KMS-11 (cell line): ENCODE measurements around the gene CD8B2.

Experiments
- H2AFZ ChIP-seq: fragments of 200-600 bp; sonication (generic); 2 replicates; pipeline ENCODE4 v1.6.1; 2016; ENCODE audit warnings: antibody characterized with exemption, mixed run types, low read depth
- H3K27ac ChIP-seq: fragments of 200-600 bp; sonication (generic); 2 replicates; pipeline ENCODE4 v1.6.1; 2016; ENCODE audit warnings: mild to moderate bottlenecking, mixed run types
- H3K27me3 ChIP-seq: fragments of 200-600 bp; sonication (generic); 2 replicates; pipeline ENCODE4 v1.6.1; 2017; ENCODE audit warnings: mild to moderate bottlenecking, low read depth, mixed run types, moderate library complexity; ENCODE audit not compliant: insufficient read depth
- H3K36me3 ChIP-seq: fragments of 200-600 bp; sonication (generic); 2 replicates; pipeline ENCODE4 v1.6.1; 2017; ENCODE audit warnings: mild to moderate bottlenecking, mixed run types; ENCODE audit not compliant: insufficient read depth
- H3K4me1 ChIP-seq: fragments of 200-600 bp; sonication (generic); 2 replicates; pipeline ENCODE4 v1.6.1; 2016; ENCODE audit warnings: mild to moderate bottlenecking, low read depth, mixed run types; ENCODE audit not compliant: poor library complexity, severe bottlenecking
- H3K4me2 ChIP-seq: fragments of 200-600 bp; sonication (generic); 2 replicates; pipeline ENCODE4 v1.7.0; 2016; ENCODE audit warnings: mild to moderate bottlenecking, mixed run types
- H3K4me3 ChIP-seq: fragments of 200-600 bp; sonication (generic); IDR thresholded peaks from 2 replicates; pipeline ENCODE4 v1.6.1; 2017; ENCODE audit warnings: low read depth, low read length, mixed read lengths; ENCODE audit not compliant: insufficient read depth
- H3K79me2 ChIP-seq: fragments of 200-600 bp; sonication (generic); 2 replicates; pipeline ENCODE4 v1.6.1; 2016; ENCODE audit warnings: low read depth, mixed run types; ENCODE audit not compliant: insufficient read depth
- H3K9ac ChIP-seq: fragments of 200-600 bp; sonication (generic); 2 replicates; pipeline ENCODE4 v1.6.1; 2016; ENCODE audit warnings: mild to moderate bottlenecking, mixed run types
- H4K20me1 ChIP-seq: fragments of 200-600 bp; sonication (generic); 2 replicates; pipeline ENCODE4 v1.6.1; 2016; ENCODE audit warnings: mild to moderate bottlenecking, mixed run types; ENCODE audit not compliant: insufficient read depth
- CTCF ChIP-seq: fragments of 200-600 bp; sonication (generic); conservative IDR thresholded peaks from 2 replicates; pipeline ENCODE4 v1.6.1; 2017; ENCODE audit warnings: low read depth, mild to moderate bottlenecking, antibody characterized with exemption, low read length, moderate library complexity, mixed read lengths

Gene CD8B2

GRCh38 chr2:106530866-106531265 is 43.7 kb downstream of the CD8B2 start:
- no peak for TF ChIP-seq CTCF

GRCh38 chr2:106531676-106532214 is 44.6 kb downstream of the CD8B2 start:
- H3K4me2 ChIP-seq: no peak overlapping the region
- no peak overlapping the region for H3K27ac ChIP-seq

More at GRCh38 chr2:106530866-106531265, 43.7 kb downstream of the CD8B2 start:
- peaks cover 31% of the 10 kb centered on the region for H3K4me1 ChIP-seq
- no peaks in the 10 kb centered on the region for H3K79me2 ChIP-seq
- no peak overlapping the region for H3K9ac ChIP-seq
- H3K4me3 ChIP-seq: no peak overlapping the region
- H3K27me3 ChIP-seq: no peaks in the 10 kb centered on the region
- H3K36me3 ChIP-seq: no peaks in the 10 kb centered on the region
- H4K20me1 ChIP-seq: no peaks in the 10 kb centered on the region
- no peak overlapping the region for H3K27ac ChIP-seq
- H2AFZ ChIP-seq: no peak overlapping the region
- H3K4me2 ChIP-seq: no peak overlapping the region

GRCh38 chr2:106532236-106532635 is 45.1 kb downstream of the CD8B2 start:
- Histone ChIP-seq H3K27ac (no peak overlapping the region), H3K79me2 (no peaks in the 10 kb centered on the region), H3K4me2 (no peak overlapping the region), H4K20me1 (no peaks in the 10 kb centered on the region), H3K36me3 (no peaks in the 10 kb centered on the region), H3K4me3 (no peak overlapping the region), H3K9ac (no peak overlapping the region), H2AFZ (no peak overlapping the region), H3K4me1 (peaks cover 44% of the 10 kb centered on the region), H3K27me3 (no peaks in the 10 kb centered on the region)
- no peak for TF ChIP-seq CTCF

More at GRCh38 chr2:106531676-106532214, 44.6 kb downstream of the CD8B2 start:
- TF ChIP-seq CTCF: no peak
- Histone ChIP-seq H3K9ac (no peak overlapping the region), H4K20me1 (no peaks in the 10 kb centered on the region), H3K36me3 (no peaks in the 10 kb centered on the region), H3K79me2 (no peaks in the 10 kb centered on the region), H3K4me1 (peaks cover 39% of the 10 kb centered on the region), H3K27me3 (no peaks in the 10 kb centered on the region), H3K4me3 (no peak overlapping the region), H2AFZ (no peak overlapping the region)

- Histone ChIP-seq H3K36me3 (no peaks in the 10 kb centered on the region), H3K4me3 (no peak overlapping the region), H3K27ac (no peak overlapping the region), H3K4me2 (no peak overlapping the region), H2AFZ (no peak overlapping the region), H3K9ac (no peak overlapping the region), H3K27me3 (no peaks in the 10 kb centered on the region), H4K20me1 (no peaks in the 10 kb centered on the region), H3K4me1 (peaks cover 62% of the 10 kb centered on the region), H3K79me2 (no peaks in the 10 kb centered on the region)
- no peak for TF ChIP-seq CTCF
Measured at GRCh38 chr2:106534471-106534870, 47.3 kb downstream of the CD8B2 start.
